Measurements from ENCODE around the gene PKDCC.

GRCh38 chr2:42042631-42043355, 5.0 kb upstream of the PKDCC start:
- TF ChIP-seq CTCF (conservative IDR thresholded peaks at IDR 0.05), result no peak
- no peak for TF ChIP-seq EZH2 (IDR thresholded peaks at IDR 0.05; ENCODE audit: low read depth)
